HG02840 (cell line): ENCODE measurements around the gene COX6B1.
"Not testable (repeated sequence)": the region's sequence is repeated elsewhere in the genome, so short reads cannot be mapped to it uniquely, and the experiment has no call there.

Experiments
- ATAC-seq: cut with Tn5 transposase; IDR thresholded peaks from one replicate; pipeline ENCODE4 v1.9.1; 2021; ENCODE audit warnings: mild to moderate bottlenecking, moderate library complexity, moderate number of reproducible peaks; ENCODE audit not compliant: unreplicated experiment, low FRiP score

The COX6B1 gene

GRCh38 chr19:35633727-35634440 is 14.2 kb upstream of the COX6B1 start:
- ATAC-seq: no peak

GRCh38 chr19:35636651-35637050 is 11.5 kb upstream of the COX6B1 start:
- ATAC-seq: no peak

DNA sequence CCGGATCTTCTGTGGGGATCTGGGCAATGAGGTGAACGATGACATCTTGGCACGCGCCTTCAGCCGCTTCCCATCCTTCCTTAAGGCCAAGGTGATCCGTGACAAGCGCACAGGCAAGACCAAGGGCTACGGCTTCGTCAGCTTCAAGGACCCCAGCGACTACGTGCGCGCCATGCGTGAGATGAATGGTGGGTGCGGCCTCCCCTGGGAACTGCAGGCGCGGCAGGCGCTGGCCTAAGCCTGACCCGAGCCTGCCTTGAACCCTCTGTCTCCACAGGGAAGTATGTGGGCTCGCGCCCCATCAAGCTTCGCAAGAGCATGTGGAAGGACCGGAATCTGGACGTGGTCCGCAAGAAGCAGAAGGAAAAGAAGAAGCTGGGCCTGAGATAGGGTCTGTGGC is 11.0 kb upstream of the COX6B1 start:
- no peak for ATAC-seq

DNA sequence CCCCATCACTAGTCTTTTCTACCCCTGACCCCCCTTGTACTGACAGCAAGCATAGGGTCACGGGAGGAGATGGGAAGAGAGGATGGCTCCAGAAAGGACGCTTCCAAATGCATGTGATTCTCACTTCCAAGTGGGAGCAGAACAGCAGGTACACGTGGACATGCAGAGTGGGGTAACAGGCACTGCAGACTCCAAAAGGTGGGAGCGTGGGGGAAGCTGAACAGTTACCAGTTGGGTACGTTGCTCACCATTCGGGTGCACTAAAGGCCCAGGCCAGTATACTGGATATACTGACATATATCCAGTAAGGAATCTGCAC is 8.8 kb upstream of the COX6B1 start:
- no peak for ATAC-seq

GRCh38 chr19:35639863-35640262 is 8.3 kb upstream of the COX6B1 start:
- ATAC-seq: no peak

- ATAC-seq: no peak
Observed at GRCh38 chr19:35641515-35642151, 6.5 kb upstream of the COX6B1 start, which contains the start of gene ETV2. Gene ETV2 (plus strand): TSS chr19:35641745. CDS start chr19:35642461, 716 bp downstream.

DNA sequence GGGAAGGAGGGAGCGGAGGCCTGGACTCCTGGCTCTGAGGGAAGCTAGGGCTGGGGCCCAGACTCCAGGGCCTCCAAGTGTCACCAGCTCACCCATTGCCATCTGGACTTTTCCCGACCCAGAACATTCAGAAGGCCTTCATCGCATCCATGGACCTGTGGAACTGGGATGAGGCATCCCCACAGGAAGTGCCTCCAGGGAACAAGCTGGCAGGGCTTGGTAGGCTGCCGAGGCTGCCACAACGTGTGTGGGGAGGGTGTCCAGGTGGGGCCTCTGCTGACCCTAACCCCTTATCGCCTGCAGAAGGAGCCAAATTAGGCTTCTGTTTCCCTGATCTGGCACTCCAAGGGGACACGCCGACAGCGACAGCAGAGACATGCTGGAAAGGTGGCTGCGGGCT is 5.8 kb upstream of the COX6B1 start:
- no peak for ATAC-seq

GRCh38 chr19:35642798-35643254 is 5.3 kb upstream of the COX6B1 start:
- ATAC-seq: no peak

DNA sequence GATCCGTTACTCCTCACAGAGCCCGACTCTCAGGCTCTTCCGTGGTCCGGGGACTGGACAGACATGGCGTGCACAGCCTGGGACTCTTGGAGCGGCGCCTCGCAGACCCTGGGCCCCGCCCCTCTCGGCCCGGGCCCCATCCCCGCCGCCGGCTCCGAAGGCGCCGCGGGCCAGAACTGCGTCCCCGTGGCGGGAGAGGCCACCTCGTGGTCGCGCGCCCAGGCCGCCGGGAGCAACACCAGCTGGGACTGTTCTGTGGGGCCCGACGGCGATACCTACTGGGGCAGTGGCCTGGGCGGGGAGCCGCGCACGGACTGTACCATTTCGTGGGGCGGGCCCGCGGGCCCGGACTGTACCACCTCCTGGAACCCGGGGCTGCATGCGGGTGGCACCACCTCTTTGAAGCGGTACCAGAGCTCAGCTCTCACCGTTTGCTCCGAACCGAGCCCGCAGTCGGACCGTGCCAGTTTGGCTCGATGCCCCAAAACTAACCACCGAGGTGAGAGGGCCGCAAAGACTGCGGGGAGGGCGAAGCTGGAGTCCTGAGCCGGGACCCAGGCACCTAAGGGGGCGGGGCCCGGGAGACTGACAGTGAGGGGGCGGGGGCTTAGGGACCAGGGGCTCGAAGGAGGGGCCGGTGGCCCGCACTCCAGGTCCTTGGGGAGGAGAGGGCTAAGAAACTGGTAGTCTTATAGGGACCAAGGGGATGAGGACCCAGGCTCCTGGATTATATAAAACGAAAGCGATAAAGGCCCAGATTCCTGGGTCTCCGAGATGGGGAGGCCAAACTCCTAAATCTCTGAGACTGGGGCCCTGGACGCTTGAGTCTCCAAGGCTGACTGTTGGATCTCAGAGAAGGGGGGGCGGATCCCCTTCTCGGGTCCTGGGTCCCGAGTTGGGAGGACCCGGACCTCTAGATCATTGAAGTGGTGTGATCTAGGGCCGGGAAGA is 4.6 kb upstream of the COX6B1 start:
- ATAC-seq: peak; percentile 45

- peak; percentile 55 for ATAC-seq
Observed at GRCh38 chr19:35644206-35644986, 3.7 kb upstream of the COX6B1 start.

- ATAC-seq: no peak
Observed at GRCh38 chr19:35644987-35645679, 3.0 kb upstream of the COX6B1 start.

DNA sequence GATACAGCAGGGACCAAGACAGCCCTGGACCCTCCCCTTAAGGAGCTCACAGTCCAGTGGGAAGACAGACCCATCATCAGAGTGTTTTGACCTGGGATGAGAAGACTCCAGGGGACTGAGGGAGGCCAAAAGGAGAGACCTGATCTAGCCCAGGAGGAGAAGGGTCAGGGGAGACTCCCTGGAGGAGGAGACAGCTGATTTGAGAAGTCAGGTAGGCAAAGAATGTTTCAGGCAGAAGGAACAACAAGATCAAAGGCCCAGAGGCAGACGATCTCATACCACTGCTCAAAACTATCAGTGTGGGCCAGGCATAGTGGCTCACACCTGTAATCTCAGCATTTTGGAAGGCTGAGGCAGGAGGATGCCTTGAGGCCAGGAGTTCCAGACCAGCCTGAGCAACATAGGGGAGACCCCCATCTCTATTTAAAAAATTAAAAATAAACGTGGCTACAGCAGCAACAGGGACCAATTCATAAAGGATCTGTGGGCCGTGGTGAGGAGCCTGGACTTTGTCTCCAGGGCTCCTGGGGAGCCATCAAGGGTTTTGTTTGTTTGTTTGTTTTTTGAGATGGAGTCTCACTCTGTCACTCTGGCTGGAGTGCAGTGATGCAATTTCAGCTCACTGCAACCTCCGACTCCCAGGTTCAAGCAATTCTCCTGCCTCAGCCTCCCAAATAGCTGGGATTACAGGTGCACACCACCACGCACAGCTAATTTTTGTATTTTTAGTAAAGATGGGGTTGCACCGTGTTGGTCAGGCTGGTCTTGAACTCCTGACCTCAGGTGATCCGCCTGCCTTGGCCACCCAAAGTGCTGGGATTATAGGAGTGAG is 2.2 kb upstream of the COX6B1 start:
- ATAC-seq: no peak

DNA sequence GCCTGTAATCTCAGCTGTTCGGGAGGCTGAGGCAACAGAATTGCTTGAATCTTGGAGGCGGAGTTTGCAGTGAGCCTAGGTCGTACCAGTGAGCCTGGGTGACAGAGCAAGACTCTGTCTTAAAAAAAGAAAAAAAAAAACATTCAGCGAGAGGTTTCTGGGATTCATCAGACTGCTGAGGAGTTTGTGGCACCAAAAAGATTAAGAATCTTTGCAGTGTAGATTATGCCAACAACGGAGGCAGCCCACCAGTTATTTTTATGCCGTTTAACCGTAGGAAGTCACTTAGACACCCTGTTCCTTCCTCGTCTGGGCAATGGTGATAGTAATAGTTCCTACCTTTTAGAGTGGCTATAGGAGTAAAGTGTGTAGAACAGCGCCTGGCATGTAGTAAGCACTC is 2.5 kb downstream of the COX6B1 start:
- ATAC-seq: no peak

DNA sequence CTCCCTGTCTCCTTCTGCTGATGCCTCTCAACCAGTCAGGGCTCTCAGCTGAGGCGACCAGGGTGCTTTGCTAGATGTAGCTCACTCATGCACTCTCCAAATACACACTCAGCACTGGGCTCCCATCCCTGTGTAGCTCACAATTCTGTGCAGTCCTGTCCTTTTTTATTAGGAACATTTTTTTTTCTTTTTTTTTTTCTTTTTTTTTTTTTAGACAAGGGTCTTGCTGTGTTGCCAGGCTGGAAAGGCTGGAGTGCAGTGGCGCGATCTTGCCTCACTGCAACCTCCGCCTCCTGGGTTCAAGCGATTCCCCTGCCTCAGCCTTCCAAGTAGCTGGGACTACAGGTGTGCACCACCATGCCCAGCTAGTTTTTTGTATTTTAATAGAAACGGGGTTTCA is 6.7 kb downstream of the COX6B1 start:
- ATAC-seq: not testable (repeated sequence)

GRCh38 chr19:35655600-35655999 is 7.5 kb downstream of the COX6B1 start:
- ATAC-seq: no peak

GRCh38 chr19:35656700-35657099 is 8.6 kb downstream of the COX6B1 start:
- no peak for ATAC-seq

DNA sequence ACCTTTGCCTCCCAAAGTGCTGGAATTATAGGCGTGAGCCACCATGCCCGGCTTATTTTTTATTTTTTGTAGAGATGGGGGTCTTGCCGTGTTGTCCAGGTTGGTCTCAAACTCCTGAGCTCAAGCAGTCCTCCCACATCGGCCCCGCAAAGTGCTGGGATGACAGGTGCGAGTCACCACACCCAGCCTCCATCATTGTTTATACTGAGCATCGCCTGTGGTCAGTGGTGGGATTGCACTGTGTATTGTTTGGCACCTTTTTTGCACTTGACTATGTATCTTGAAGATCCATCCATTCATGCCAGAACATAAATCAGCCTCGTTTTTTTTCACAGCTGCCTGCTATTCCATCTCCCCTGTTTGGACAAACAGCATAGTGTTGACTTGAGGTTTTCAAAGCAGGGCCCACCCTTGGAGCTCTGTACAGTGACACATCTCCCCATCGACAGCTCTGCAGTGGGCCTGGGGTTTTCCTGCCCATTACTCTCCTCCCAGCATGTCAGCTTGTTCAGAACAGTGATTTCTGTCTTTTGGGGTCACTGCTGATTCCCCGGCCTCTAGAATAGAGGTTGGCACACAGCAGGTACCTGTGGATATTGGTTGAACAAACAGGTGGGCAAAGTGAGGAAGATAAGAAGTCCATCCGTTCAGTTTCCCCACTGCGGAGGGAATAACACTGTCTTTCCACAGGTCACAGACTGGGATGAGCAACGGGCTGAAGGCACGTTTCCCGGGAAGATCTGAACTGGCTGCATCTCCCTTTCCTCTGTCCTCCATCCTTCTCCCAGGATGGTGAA is 10.0 kb downstream of the COX6B1 start:
- no peak for ATAC-seq

DNA sequence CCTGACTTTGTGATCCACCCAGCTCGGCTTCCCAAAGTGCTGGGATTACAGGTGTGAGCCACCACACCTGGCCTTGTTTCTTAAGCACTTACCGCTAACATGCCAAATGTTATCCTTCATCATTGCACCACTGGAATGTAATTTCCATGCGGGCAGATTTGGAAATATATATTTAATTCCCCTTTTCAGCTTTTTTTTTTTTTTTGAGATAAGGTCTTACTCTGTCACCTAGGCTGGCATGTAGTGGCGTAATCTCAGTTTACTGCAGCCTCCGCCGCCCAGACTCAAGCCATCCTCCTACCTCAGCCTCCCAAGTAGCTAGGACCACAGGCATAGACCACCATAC is 13.8 kb downstream of the COX6B1 start:
- no peak for ATAC-seq
